ENCODE measurements around the gene TNNI2. TPM values are rescaled to one million over a fixed set of nuclear protein-coding genes. Genes with fewer than 3 reads are reported as not detected.

TNNI2 gene
- total and polyA plus RNA-seq, 2 experiments from 2014 or later, result 0.73 to 5.5 TPM

DNA sequence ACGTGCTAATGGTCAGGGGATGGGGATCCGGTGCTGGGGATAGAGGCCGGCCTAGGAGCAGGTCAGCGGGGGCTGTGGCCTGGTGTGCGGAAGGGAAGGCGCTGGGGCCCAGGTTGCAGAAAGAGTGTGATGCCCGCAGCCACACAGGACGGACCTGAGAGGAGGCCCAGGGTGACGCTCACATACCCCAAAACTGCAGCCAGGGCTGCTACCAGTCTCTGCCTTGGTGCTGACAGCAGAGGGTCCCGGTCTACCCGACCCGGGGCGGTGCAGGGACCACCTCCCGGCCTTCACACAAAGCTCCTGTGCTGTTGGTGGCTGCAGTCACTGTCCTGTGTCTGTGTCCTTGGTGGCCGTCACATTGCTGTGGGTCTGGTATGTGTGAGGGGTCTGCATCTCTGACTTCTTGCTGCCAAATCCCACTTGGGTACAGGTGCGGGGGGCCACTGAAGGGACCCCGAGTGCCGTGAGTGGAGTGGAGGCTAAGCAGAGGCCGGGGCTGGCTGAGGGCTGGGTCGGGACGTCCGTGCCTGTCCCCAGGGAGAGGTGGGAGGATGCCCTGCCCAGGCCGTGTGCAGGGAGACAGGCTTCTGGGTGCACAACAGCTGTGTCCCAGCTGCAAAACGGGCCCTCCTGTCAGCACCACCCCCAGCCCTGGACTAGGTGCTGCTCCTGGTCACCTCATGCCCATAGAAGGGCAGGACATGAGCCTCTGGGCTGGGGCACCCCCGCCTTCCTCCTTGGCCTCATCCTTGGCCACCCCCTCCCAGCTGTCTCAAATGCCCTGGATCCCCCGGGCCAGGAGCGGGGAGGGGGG is 15.6 kb downstream of the TNNI2 start:
- Histone ChIP-seq H3K27ac (no peak overlapping the region), H3K4me2 (no peak overlapping the region), H4K20me1 (ENCODE audit: insufficient read depth, poor library complexity, severe bottlenecking) (no peaks in the 10 kb centered on the region), H3K4me3 (no peak overlapping the region), H3K9me3 (ENCODE audit: low read depth) (no peaks in the 10 kb centered on the region), H3K36me3 (replicated peaks; ENCODE audit: insufficient read depth, low read depth) (no peaks in the 10 kb centered on the region), H3K79me2 (no peaks in the 10 kb centered on the region), H3K27me3 (no peaks in the 10 kb centered on the region), H3K9me2 (replicated peaks; ENCODE audit: insufficient read depth) (no peaks in the 10 kb centered on the region), H2AFZ (no peak overlapping the region), H3K4me1 (ENCODE audit: insufficient read depth) (no peaks in the 10 kb centered on the region)
- DNase-seq (ENCODE audit: low spot score), result no peak
- TF ChIP-seq EZH2phosphoT487 (IDR thresholded peaks at IDR 0.05; ENCODE audit: low read depth, severe bottlenecking, unreplicated experiment) (no peak), EZH2 (IDR thresholded peaks at IDR 0.05; ENCODE audit: borderline replicate concordance) (no peak)
- TF ChIP-seq, protein P1, sequence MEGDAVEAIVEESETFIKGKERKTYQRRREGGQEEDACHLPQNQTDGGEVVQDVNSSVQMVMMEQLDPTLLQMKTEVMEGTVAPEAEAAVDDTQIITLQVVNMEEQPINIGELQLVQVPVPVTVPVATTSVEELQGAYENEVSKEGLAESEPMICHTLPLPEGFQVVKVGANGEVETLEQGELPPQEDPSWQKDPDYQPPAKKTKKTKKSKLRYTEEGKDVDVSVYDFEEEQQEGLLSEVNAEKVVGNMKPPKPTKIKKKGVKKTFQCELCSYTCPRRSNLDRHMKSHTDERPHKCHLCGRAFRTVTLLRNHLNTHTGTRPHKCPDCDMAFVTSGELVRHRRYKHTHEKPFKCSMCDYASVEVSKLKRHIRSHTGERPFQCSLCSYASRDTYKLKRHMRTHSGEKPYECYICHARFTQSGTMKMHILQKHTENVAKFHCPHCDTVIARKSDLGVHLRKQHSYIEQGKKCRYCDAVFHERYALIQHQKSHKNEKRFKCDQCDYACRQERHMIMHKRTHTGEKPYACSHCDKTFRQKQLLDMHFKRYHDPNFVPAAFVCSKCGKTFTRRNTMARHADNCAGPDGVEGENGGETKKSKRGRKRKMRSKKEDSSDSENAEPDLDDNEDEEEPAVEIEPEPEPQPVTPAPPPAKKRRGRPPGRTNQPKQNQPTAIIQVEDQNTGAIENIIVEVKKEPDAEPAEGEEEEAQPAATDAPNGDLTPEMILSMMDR (IDR thresholded peaks at IDR 0.05; ENCODE audit: poor library complexity), result no peak
- WGBS (ENCODE audit: low lambda C conversion rate, missing lambda C conversion rate), result 91% methylated on average over 24 of the region's 27 CpGs

DNA sequence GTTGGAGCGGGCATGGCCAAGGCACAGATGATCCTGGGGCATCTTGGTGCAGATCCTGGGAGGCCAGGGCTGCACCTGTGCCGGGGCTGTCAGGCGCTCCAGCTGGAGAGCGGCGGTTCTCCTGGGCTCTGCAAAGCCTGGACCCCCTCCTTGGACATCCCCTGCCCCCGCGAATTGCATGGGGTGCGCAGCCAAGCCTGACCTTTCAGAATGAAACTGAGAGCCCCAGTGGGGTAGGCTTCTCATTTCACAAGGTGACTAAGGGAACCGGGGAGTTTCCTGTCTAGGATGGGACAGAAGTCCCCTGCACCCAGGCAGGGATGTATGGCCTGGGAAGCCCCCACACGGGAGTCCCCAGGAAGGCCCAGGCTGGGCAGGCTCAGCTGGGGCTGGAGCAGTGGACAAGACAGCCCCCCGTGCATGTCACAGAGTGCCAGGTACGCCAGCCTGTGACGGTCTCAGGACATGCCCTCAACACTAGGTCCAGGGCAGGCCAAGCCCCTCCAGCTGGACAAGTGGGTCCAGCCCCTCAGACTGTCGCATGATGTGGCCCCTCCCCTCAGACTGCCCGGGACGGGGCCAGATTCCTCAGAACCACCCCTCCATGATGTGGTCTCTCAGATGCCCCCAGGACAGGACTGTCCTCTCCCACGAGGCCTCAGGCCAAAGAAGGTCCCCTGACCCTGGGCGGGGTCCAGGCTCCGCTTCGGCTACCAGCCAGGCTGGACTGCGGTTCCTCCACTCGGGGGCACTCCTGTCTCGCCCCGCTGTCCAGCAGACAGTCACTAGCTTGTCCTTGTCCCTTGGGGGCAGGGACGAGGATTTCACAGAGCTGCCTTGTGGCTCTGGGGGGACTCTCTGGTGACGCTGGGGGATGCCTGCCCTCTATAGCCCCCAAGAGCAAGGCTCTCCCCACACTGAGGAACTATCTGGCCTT is 16.4 kb downstream of the TNNI2 start:
- Histone ChIP-seq H3K27ac (no peak overlapping the region), H2AFZ (no peak overlapping the region), H3K4me3 (no peak overlapping the region)

DNA sequence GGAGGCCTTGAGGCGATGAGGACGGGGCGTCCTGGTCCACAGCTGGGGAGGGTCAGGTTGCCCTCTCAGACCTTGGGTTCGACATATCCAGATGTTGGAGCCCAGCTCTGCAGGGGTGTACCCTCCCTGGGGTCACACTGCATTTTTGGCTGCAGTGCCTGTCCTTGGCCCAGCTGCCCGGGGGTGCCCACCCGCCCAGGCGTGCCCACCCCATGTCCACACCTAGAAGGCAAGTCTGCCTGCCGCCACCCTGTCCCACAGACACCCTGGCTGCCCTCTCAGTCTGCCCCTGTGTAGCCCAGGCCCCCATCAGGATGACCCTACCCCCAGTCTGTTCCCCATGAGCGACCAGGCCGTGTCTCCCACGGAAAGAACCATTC is 17.1 kb downstream of the TNNI2 start:
- Histone ChIP-seq H3K27ac (no peak overlapping the region), H3K4me3 (no peak overlapping the region)
- 94% methylated on average over 11 of the region's 11 CpGs for WGBS (ENCODE audit: low lambda C conversion rate, missing lambda C conversion rate)

More for the DNA sequence above, 16.4 kb downstream of the TNNI2 start:
- no peak for DNase-seq (ENCODE audit: low spot score)
- TF ChIP-seq, protein P1 (IDR thresholded peaks at IDR 0.05; ENCODE audit: poor library complexity), result no peak
- TF ChIP-seq EZH2phosphoT487 (IDR thresholded peaks at IDR 0.05; ENCODE audit: low read depth, severe bottlenecking, unreplicated experiment) (no peak), EZH2 (IDR thresholded peaks at IDR 0.05; ENCODE audit: borderline replicate concordance) (no peak)
- no peaks in the 10 kb centered on the region for H3K79me2 ChIP-seq
- no peaks in the 10 kb centered on the region for H3K9me2 ChIP-seq (replicated peaks; ENCODE audit: insufficient read depth)
- no peaks in the 10 kb centered on the region for H3K27me3 ChIP-seq
- no peaks in the 10 kb centered on the region for H3K9me3 ChIP-seq (ENCODE audit: low read depth)
- H3K4me2 ChIP-seq, result no peak overlapping the region
- H3K4me1 ChIP-seq (ENCODE audit: insufficient read depth), result no peaks in the 10 kb centered on the region
- 86% methylated on average over 23 of the region's 26 CpGs for WGBS (ENCODE audit: low lambda C conversion rate, missing lambda C conversion rate)
- H4K20me1 ChIP-seq (ENCODE audit: insufficient read depth, poor library complexity, severe bottlenecking), result no peaks in the 10 kb centered on the region
- H3K36me3 ChIP-seq (replicated peaks; ENCODE audit: insufficient read depth, low read depth), result no peaks in the 10 kb centered on the region

More for the DNA sequence above, 17.1 kb downstream of the TNNI2 start:
- Histone ChIP-seq H2AFZ (no peak overlapping the region), H4K20me1 (ENCODE audit: insufficient read depth, poor library complexity, severe bottlenecking) (no peaks in the 10 kb centered on the region), H3K4me1 (ENCODE audit: insufficient read depth) (no peaks in the 10 kb centered on the region), H3K4me2 (no peak overlapping the region), H3K36me3 (replicated peaks; ENCODE audit: insufficient read depth, low read depth) (no peaks in the 10 kb centered on the region), H3K79me2 (no peaks in the 10 kb centered on the region), H3K9me2 (replicated peaks; ENCODE audit: insufficient read depth) (no peaks in the 10 kb centered on the region), H3K27me3 (no peaks in the 10 kb centered on the region), H3K9me3 (ENCODE audit: low read depth) (no peaks in the 10 kb centered on the region)
- TF ChIP-seq, protein P1 (IDR thresholded peaks at IDR 0.05; ENCODE audit: poor library complexity), result no peak
- TF ChIP-seq EZH2phosphoT487 (IDR thresholded peaks at IDR 0.05; ENCODE audit: low read depth, severe bottlenecking, unreplicated experiment) (no peak), EZH2 (IDR thresholded peaks at IDR 0.05; ENCODE audit: borderline replicate concordance) (no peak)
- no peak for DNase-seq (ENCODE audit: low spot score)

Measured in hepatocyte (in vitro differentiated cells).